ENCODE results near the gene BMF.

The BMF gene

GRCh38 chr15:40048211-40048792 lies 60.4 kb downstream of the BMF start:
- DNase-seq (ENCODE audit: low spot score): no peak

- peak; percentile 41 for DNase-seq (ENCODE audit: low spot score)
These were observed 61.1 kb downstream of the BMF start for GRCh38 chr15:40047415-40048210.

- DNase-seq (ENCODE audit: low spot score): no peak
These were observed 61.8 kb downstream of the BMF start for GRCh38 chr15:40046721-40047414.

- no peak for DNase-seq (ENCODE audit: low spot score)
These were observed 63.0 kb downstream of the BMF start for GRCh38 chr15:40045572-40046217.

- DNase-seq (ENCODE audit: low spot score): peak; percentile 76
These were observed 63.7 kb downstream of the BMF start for GRCh38 chr15:40044717-40045571.

GRCh38 chr15:40043927-40044716 lies 64.6 kb downstream of the BMF start:
- no peak for DNase-seq (ENCODE audit: low spot score)

- no peak for DNase-seq (ENCODE audit: low spot score)
These were observed 65.8 kb downstream of the BMF start for GRCh38 chr15:40042791-40043320.

- no peak for DNase-seq (ENCODE audit: low spot score)
These were observed 67.9 kb downstream of the BMF start for GRCh38 chr15:40040770-40041169.

- DNase-seq (ENCODE audit: low spot score): no peak
These were observed 68.4 kb downstream of the BMF start for GRCh38 chr15:40040293-40040635.

GRCh38 chr15:40038638-40039543 lies 69.8 kb downstream of the BMF start, which contains the start of gene SRP14:
SRP14 (minus strand) TSS chr15:40039181; CDS start chr15:40039116, 65 bp downstream.
- DNase-seq (ENCODE audit: low spot score): peak; percentile 95

- DNase-seq (ENCODE audit: low spot score): no peak
These were observed 70.4 kb downstream of the BMF start for GRCh38 chr15:40038275-40038637.
